Breast epithelium (tissue), 4 donors: ENCODE data around the gene CHSY1. TPM values are rescaled to one million over a fixed set of nuclear protein-coding genes. Genes with fewer than 3 reads are reported as not detected.

Experiments used
- DNase-seq, 2 donors: peaks; one replicate each; pipeline ENCODE4 v3.0.0-alpha.2; 2019; ENCODE audit warnings: low spot score in 2 of 2
- H3K27ac ChIP-seq, 2 donors: fragments of 200-600 bp; sonication (generic) in 1 of 2; one replicate each; pipeline ENCODE4 v1.5.1; 2016 to 2019; ENCODE audit warnings: mild to moderate bottlenecking in 1 of 2
- H3K27me3 ChIP-seq, 2 donors: fragments of 200-600 bp; sonication (generic) in 1 of 2; one replicate each; pipeline versions ENCODE4 v1.5.1 to v1.6.0; 2017 to 2019; ENCODE audit warnings: control low read depth in 1 of 2, mild to moderate bottlenecking in 1 of 2
- H3K36me3 ChIP-seq: fragments of 200-600 bp; one replicate; pipeline ENCODE4 v1.5.1; 2019
- H3K4me1 ChIP-seq, 2 donors: fragments of 200-600 bp; sonication (generic); one replicate each; pipeline ENCODE4 v1.5.1; 2016 to 2019; ENCODE audit warnings: control low read depth in 1 of 2
- H3K4me3 ChIP-seq, 3 donors: fragments of 200-600 bp; sonication (generic); 1 replicate in 2 of 3; 2 replicates in 1 of 3; pipeline ENCODE4 v1.5.1; 2016 to 2019; ENCODE audit warnings: mild to moderate bottlenecking in 3 of 3, moderate library complexity in 2 of 3
- H3K9me3 ChIP-seq, 2 donors: fragments of 200-600 bp; sonication (generic) in 1 of 2; one replicate each; pipeline ENCODE4 v1.5.1; 2016 to 2019; ENCODE audit warnings: control low read depth in 1 of 2
- CTCF ChIP-seq, 3 donors: fragments of 450-650 bp; IDR thresholded peaks; one replicate each; pipeline ENCODE4 v1.5.1; 2016 to 2017; ENCODE audit warnings: antibody characterized with exemption in 3 of 3, mild to moderate bottlenecking in 3 of 3, moderate library complexity in 3 of 3
- POLR2A ChIP-seq: fragments of 450-650 bp; IDR thresholded peaks from one replicate; pipeline ENCODE4 v1.6.1; 2016; ENCODE audit warnings: antibody characterized with exemption, mild to moderate bottlenecking, moderate library complexity
- POLR2AphosphoS5 ChIP-seq, 3 donors: sonication (generic); formaldehyde crosslinking; IDR thresholded peaks; one replicate each; pipeline ENCODE4 v1.6.1; 2017; ENCODE audit warnings: antibody characterized with exemption in 3 of 3
- intact Hi-C: fragments of 100-400 bp; cut with DNase I; formaldehyde crosslinking; loops from one replicate; pipeline ENCODE4 v1.15.1; 2023; ENCODE audit warnings: low total_unique reads
- total RNA-seq, 3 donors: library from RNA; depleted of rRNA; stranded (reverse); fragments of >200 nt; gene quantifications; one replicate each; pipeline ENCODE4 v1.1.0, GENCODE V29; 2016

Gene CHSY1
- total RNA-seq, 3 donors from 2014 or later: 22.6 to 36.7 (median 33.4) TPM

DNA sequence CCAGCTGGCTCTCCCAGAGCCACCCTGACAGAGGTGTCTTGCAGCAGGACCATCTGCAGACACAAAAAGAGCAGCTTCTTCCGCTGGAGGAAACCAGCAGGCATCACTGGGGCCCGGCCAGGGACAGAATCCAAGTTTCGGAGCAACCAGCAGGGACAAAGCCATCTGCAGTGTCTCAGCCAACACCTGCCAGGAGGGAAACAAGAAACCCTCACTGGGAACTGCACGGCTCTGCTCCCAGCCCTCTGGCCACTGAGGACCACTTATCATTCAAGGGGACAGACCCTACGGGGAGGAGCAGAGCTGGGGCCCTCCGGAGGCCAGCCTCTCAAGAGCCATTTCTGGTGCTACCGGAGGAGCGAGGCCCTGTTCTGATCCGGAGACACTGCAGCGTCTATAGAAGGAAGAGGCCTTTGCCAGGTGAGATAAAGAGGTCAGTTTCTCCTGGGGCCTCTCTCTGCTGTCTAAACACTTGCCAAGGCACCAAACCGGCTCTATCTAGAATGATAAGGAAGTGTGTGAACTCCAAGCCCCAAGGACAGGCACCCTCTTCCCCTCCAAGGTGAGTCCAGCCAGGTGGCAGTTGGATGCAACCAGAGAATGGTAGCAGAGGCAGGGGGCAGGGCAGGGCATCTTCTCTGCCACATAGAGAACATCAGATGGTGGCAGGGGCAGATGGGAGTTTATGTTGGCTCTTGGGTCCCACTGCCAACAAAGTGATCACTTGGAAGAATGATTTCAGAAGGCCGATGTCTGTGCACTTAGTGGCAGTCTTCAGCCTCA, 89.0 kb downstream of the CHSY1 start:
- Histone ChIP-seq H3K4me1 (no peaks in the 10 kb centered on the region), H3K27ac (peak overlapping the region; percentile 49 to 71), H3K36me3 (no peaks in the 10 kb centered on the region), H3K9me3 (peaks cover 26 to 27% of the 10 kb centered on the region in 2 donors), H3K4me3 (no peak overlapping the region), H3K27me3 (no peaks in the 10 kb centered on the region)
- intact Hi-C loops: no loop called here
- TF ChIP-seq POLR2AphosphoS5 (IDR thresholded peaks at IDR 0.05) (no peak), CTCF (IDR thresholded peaks at IDR 0.05) (no peak), POLR2A (no peak)
- DNase-seq: peak in 1 of 2 donors; percentile 62

GRCh38 chr15:101161656-101162055, 90.2 kb downstream of the CHSY1 start:
- TF ChIP-seq POLR2A: no peak
- no peak for TF ChIP-seq CTCF (IDR thresholded peaks at IDR 0.05)
- no peak for TF ChIP-seq POLR2AphosphoS5 (IDR thresholded peaks at IDR 0.05)
- Histone ChIP-seq H3K4me3 (no peak overlapping the region), H3K27ac (no peak overlapping the region), H3K4me1 (no peaks in the 10 kb centered on the region), H3K9me3 (peaks cover 19 to 26% of the 10 kb centered on the region in 2 donors), H3K27me3 (no peaks in the 10 kb centered on the region), H3K36me3 (no peaks in the 10 kb centered on the region)
- intact Hi-C loops: no loop called here
- no peak for DNase-seq

GRCh38 chr15:101159936-101160815, 91.7 kb downstream of the CHSY1 start:
- no peak for DNase-seq
- Histone ChIP-seq H3K36me3 (no peaks in the 10 kb centered on the region), H3K27me3 (no peaks in the 10 kb centered on the region), H3K27ac (no peak overlapping the region), H3K4me1 (no peaks in the 10 kb centered on the region), H3K4me3 (no peak overlapping the region), H3K9me3 (peaks cover 4 to 11% of the 10 kb centered on the region in 2 donors)
- intact Hi-C loops: no loop called here
- TF ChIP-seq POLR2A (no peak), POLR2AphosphoS5 (IDR thresholded peaks at IDR 0.05) (no peak), CTCF (IDR thresholded peaks at IDR 0.05) (no peak)

DNA sequence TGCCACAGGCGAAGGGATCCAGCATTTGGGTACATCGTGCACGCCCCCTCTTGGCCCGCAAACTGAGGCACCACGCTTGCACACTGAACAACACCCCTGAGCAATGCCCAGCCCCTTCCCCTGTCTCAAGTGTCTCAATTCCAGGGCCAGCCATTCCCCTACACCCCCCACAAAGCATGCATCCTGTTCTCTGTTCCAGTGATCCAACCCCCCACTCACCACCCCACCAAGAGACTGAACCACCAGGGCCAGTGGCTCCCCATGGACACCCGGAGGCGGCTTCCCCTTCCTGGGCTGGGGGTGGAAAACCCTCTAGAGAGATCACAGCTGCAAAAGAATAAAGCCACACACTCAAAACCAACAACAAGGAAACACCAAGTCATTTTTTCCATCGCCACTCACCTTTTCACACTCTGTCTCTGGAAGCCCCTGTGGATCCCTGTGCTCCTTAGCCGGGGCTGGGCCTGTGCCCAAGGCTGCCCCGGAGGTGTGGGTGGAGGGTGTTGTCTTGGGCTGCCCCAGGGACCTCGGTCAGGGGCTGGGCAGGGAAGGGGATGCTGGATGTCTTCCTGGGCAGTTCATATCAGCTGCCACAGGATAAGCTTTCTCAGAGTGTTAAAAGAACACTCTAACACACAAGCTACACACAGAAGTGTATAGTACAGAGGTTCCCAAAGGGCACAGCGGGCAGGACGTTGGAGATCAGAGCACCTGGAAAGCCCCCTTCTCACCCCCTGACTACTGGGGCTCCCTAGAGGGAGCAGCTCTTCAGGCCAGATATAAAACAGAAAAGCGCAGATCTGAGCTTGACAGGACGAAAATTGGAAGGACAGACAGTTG, 92.5 kb downstream of the CHSY1 start:
- no peaks in the 10 kb centered on the region for H3K36me3 ChIP-seq
- intact Hi-C loops: no loop called here
- no peak overlapping the region for H3K4me3 ChIP-seq
- no peak overlapping the region for H3K27ac ChIP-seq
- no peaks in the 10 kb centered on the region for H3K4me1 ChIP-seq
- peaks cover 0 to 2% of the 10 kb centered on the region in 2 donors for H3K9me3 ChIP-seq
- TF ChIP-seq CTCF (IDR thresholded peaks at IDR 0.05): no peak
- no peak for TF ChIP-seq POLR2A
- TF ChIP-seq POLR2AphosphoS5 (IDR thresholded peaks at IDR 0.05): no peak
- H3K27me3 ChIP-seq: no peaks in the 10 kb centered on the region
- no peak for DNase-seq
